ENCODE measurements around the gene FAM156B.
"Not testable (repeated sequence)": the region's sequence is repeated elsewhere in the genome, so short reads cannot be mapped to it uniquely, and the experiment has no call there.

DNA sequence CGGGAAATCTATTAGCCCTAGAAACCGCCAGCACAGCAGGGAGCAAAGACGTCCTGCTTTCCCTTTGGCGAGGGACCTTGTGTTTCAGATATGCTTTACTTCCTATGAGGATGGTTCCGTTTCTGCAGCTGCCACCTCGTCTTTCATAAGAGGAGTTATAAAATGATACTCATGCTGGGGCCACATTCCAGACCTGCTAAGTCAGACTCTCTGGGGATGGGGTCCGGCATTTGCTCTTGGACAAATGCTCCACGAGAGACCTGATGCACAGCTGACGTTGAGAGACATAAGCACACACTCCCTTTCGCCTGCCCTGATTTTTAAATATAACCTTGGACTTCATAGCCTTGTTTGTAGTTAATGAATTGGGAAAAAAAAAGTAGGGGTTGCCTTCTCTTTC, 44.6 kb downstream of the FAM156B start:
- TF ChIP-seq, protein P1, sequence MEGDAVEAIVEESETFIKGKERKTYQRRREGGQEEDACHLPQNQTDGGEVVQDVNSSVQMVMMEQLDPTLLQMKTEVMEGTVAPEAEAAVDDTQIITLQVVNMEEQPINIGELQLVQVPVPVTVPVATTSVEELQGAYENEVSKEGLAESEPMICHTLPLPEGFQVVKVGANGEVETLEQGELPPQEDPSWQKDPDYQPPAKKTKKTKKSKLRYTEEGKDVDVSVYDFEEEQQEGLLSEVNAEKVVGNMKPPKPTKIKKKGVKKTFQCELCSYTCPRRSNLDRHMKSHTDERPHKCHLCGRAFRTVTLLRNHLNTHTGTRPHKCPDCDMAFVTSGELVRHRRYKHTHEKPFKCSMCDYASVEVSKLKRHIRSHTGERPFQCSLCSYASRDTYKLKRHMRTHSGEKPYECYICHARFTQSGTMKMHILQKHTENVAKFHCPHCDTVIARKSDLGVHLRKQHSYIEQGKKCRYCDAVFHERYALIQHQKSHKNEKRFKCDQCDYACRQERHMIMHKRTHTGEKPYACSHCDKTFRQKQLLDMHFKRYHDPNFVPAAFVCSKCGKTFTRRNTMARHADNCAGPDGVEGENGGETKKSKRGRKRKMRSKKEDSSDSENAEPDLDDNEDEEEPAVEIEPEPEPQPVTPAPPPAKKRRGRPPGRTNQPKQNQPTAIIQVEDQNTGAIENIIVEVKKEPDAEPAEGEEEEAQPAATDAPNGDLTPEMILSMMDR (conservative IDR thresholded peaks at IDR 0.05) = not testable (repeated sequence)
- not testable (repeated sequence) for TF ChIP-seq EZH2 (IDR thresholded peaks at IDR 0.05; ENCODE audit: low read depth)
